Ovary (tissue), 9 donors: Measurements from ENCODE around the gene MOB3B. TPM values are rescaled to one million over a fixed set of nuclear protein-coding genes. Genes with fewer than 3 reads are reported as not detected.

Source experiments
- DNase-seq, 5 donors: peaks; one replicate each; pipeline ENCODE4 v3.0.0-alpha.2; 2019 to 2020
- H3K27ac ChIP-seq, 2 donors: fragments of 200-600 bp; one replicate each; pipeline versions ENCODE4 v1.5.1 to v1.8.0; 2019 to 2022
- H3K27me3 ChIP-seq: fragments of 200-600 bp; one replicate; pipeline ENCODE4 v1.8.0; 2022
- H3K36me3 ChIP-seq: fragments of 200-600 bp; sonication (generic); one replicate; pipeline ENCODE4 v1.5.1; 2019
- H3K4me1 ChIP-seq: one replicate; pipeline ENCODE4 v1.8.1; 2013; ENCODE audit warnings: mild to moderate bottlenecking, moderate library complexity; ENCODE audit not compliant: insufficient read depth
- H3K4me3 ChIP-seq: fragments of 200-600 bp; sonication (generic); one replicate; pipeline ENCODE4 v1.5.1; 2017
- H3K9me3 ChIP-seq, 2 donors: fragments of 200-600 bp in 1 of 2; sonication (generic) in 1 of 2; one replicate each; pipeline versions ENCODE4 v1.5.1 to v1.8.1; 2013 to 2019; ENCODE audit warnings: mild to moderate bottlenecking in 1 of 2, moderate library complexity in 1 of 2
- CTCF ChIP-seq, 3 donors: fragments of 450-650 bp in 2 of 3; fragments of 200-600 bp in 1 of 3; IDR thresholded peaks; one replicate each; pipeline versions ENCODE4 v1.5.1 to v1.8.0; 2016 to 2022; ENCODE audit warnings: antibody characterized with exemption in 3 of 3, mild to moderate bottlenecking in 1 of 3
- EP300 ChIP-seq: sonication (generic); formaldehyde crosslinking; IDR thresholded peaks from one replicate; pipeline ENCODE4 v1.6.1; 2017; ENCODE audit warnings: antibody characterized with exemption
- POLR2A ChIP-seq: fragments of 450-650 bp; IDR thresholded peaks from one replicate; pipeline ENCODE4 v1.6.1; 2017; ENCODE audit warnings: antibody characterized with exemption, mild to moderate bottlenecking, moderate library complexity
- WGBS, 3 donors: extraction: QIAGEN DNeasy Blood & Tissue Kit in 1 of 3; methylation state at CpG; one replicate each; pipeline versions ENCODE4 v1.1.5 to v1.1.7; 2013 to 2017; 5-methylcytosine and 5-hydroxymethylcytosine counted together
- intact Hi-C, 4 donors: fragments of 100-400 bp; cut with DNase I; formaldehyde crosslinking; loops; one replicate each; pipeline versions ENCODE4 v1.11.0 to v1.15.1; 2022 to 2023
- polyA plus RNA-seq, 2 donors: library from polyadenylated mRNA; stranded (reverse); fragments of 200-250 nt in 1 of 2; fragments of 350-450 nt in 1 of 2; fragmentation: Illumina TruSeq in 1 of 2; extraction: RNeasy Lipid Tissue Mini Kit (QIAGEN cat#74804) in 1 of 2; gene quantifications; one replicate each; pipeline ENCODE4 v1.2.3, GENCODE V29; 2013 to 2014
- total RNA-seq, 7 donors: library from RNA; depleted of rRNA in 2 of 7; stranded (reverse); fragments of >200 nt in 2 of 7; fragmentation: NEBNext Ultra II Directional in 3 of 7; extraction: Animal tissue kit (Norgen Biotek cat#: 25700) in 3 of 7; gene quantifications; one replicate each; pipeline versions ENCODE4 v1.1.0 to v1.2.4, GENCODE V29; 2016 to 2023
- donor health status: DM: no; HTN: no; CAD: no; lungs with moderate emphysema.
- donor health status: DM: no; HTN: no; CAD: no.
- donor health status: Bipolar disorder and iron deficiency.
- donor health status: DM: yes; HTN: yes; CAD: no.
- donor health status: DM: no; HTN: no; CAD: no.
- donor health status: DM: yes; HTN: yes; CAD: no.

Gene MOB3B
- total and polyA plus RNA-seq, 9 donors, result 16.3 to 68.2 (median 28.1) TPM

DNA sequence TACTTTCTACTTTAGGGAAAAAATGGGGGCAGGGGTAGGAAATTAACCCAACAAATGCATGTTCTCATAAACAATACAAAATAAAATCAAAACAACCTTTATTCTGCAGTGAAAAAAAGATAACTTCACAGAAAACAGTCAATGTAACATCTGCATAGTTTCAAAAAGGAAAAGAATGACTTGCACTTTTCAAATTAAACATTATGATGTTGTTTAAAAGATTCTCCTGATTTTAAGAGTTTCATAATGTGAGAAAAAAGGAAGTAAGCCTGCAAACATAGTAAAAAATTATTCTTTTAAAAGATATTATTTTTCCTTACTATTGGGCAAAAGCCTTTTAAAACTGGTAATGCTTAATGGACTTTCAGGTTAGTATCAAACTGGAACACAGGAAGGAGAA, 36.1 kb upstream of the MOB3B start:
- Histone ChIP-seq H3K36me3 (no peaks in the 10 kb centered on the region), H3K4me1 (peaks cover 2% of the 10 kb centered on the region), H3K27me3 (no peaks in the 10 kb centered on the region), H3K27ac (peak overlapping the region in 1 of 2 donors; percentile 17), H3K9me3 (no peaks in the 10 kb centered on the region), H3K4me3 (no peak overlapping the region)
- no peak for DNase-seq
- intact Hi-C loops, result no loop called here
- TF ChIP-seq POLR2A, result no peak

DNA sequence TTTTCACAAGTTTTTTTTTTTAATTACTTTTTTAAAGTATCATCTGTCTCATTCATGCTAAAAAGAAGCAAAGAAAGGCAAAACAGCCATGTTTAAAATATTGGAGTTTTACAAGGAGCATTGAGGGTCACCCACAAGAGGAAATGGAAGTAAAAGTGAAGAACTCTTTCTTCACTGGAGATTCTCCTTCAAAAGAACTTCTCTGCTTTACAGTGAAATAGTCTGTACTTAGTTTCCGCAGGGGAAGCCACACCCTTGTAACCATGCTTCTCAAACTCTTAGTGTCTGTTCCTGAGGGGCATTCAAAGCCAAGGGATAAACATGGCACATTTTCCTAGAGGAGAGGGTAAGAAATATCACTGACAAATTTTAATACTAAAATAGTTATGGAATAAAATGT, 35.1 kb upstream of the MOB3B start:
- TF ChIP-seq EP300 (no peak), POLR2A (no peak), CTCF (IDR thresholded peaks at IDR 0.05) (no peak)
- intact Hi-C loops, result no loop called here
- H3K27ac ChIP-seq, result no peak overlapping the region
- no peak overlapping the region for H3K4me3 ChIP-seq
- no peaks in the 10 kb centered on the region for H3K36me3 ChIP-seq
- H3K9me3 ChIP-seq, result no peaks in the 10 kb centered on the region
- DNase-seq, result no peak
- WGBS, 3 donors, result 91 to 100% (median 91%) methylated on average over 1 of the region's 1 CpG
- no peaks in the 10 kb centered on the region for H3K27me3 ChIP-seq
- no peaks in the 10 kb centered on the region for H3K4me1 ChIP-seq

- H3K27ac ChIP-seq, result no peak overlapping the region
- H3K36me3 ChIP-seq, result no peaks in the 10 kb centered on the region
- DNase-seq, result no peak
- TF ChIP-seq EP300 (no peak), CTCF (IDR thresholded peaks at IDR 0.05) (no peak)
- no peaks in the 10 kb centered on the region for H3K4me1 ChIP-seq
- H3K9me3 ChIP-seq, result no peaks in the 10 kb centered on the region
- intact Hi-C loops, result no loop called here
- H3K4me3 ChIP-seq, result no peak overlapping the region
- H3K27me3 ChIP-seq, result no peaks in the 10 kb centered on the region
- 50 to 64% (median 61%) methylated on average over 4 of the region's 4 CpGs for WGBS, 3 donors
These were observed 34.3 kb upstream of the MOB3B start for GRCh38 chr9:27563738-27564430.

DNA sequence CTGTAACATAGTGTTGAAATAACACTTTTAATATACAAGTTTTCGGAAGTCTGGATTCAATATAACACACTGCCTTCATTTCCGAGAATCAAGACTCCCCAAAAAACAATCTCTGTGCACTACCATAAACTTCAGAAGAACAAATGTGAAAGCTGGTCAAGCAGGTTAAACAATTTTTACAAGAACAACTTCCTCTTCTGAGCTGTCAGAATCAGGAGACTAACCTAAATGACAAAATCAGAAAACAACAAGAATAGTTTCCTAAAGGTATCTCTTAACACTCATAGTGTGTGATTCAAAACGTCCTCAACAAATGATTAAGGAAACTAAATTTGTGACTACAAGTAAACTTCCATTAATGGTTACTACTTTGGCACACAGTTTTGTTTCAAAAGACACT, 32.1 kb upstream of the MOB3B start:
- Histone ChIP-seq H3K4me3 (no peak overlapping the region), H3K36me3 (no peaks in the 10 kb centered on the region), H3K4me1 (no peaks in the 10 kb centered on the region), H3K27me3 (no peaks in the 10 kb centered on the region), H3K27ac (no peak overlapping the region), H3K9me3 (no peaks in the 10 kb centered on the region)
- intact Hi-C loops, result no loop called here
- no peak for TF ChIP-seq CTCF (IDR thresholded peaks at IDR 0.05)
- no peak for TF ChIP-seq POLR2A
- no peak for TF ChIP-seq EP300
- DNase-seq, result no peak
- WGBS, 3 donors, result 86 to 89% (median 87%) methylated on average over 3 of the region's 3 CpGs

- Histone ChIP-seq H3K36me3 (no peaks in the 10 kb centered on the region), H3K9me3 (no peaks in the 10 kb centered on the region), H3K4me1 (no peaks in the 10 kb centered on the region), H3K4me3 (no peak overlapping the region), H3K27ac (no peak overlapping the region), H3K27me3 (no peaks in the 10 kb centered on the region)
- DNase-seq, result no peak
- intact Hi-C loops, result no loop called here
- TF ChIP-seq CTCF (IDR thresholded peaks at IDR 0.05) (no peak), EP300 (no peak), POLR2A (no peak)
These were observed 30.8 kb upstream of the MOB3B start for GRCh38 chr9:27560457-27560856.
